GM21529 (cell line): ENCODE results near the gene ABCC1.
"Not testable (repeated sequence)": the region's sequence is repeated elsewhere in the genome, so short reads cannot be mapped to it uniquely, and the experiment has no call there.

Experiments
- ATAC-seq: cut with Tn5 transposase; IDR thresholded peaks from one replicate; pipeline ENCODE4 v1.9.1; 2021; ENCODE audit not compliant: unreplicated experiment

The ABCC1 gene

GRCh38 chr16:15946257-15947044, 3.0 kb upstream of the ABCC1 start:
- no peak for ATAC-seq

GRCh38 chr16:15947983-15948509, 1.4 kb upstream of the ABCC1 start:
- ATAC-seq: no peak

- ATAC-seq: peak; percentile 41
These were observed 745 bp upstream of the ABCC1 start for GRCh38 chr16:15948532-15949209.

- no peak for ATAC-seq
These were observed 892 bp downstream of the ABCC1 start for GRCh38 chr16:15950161-15950854.

GRCh38 chr16:15950869-15951268, 1.5 kb downstream of the ABCC1 start:
- no peak for ATAC-seq

GRCh38 chr16:15951852-15952251, 2.4 kb downstream of the ABCC1 start:
- no peak for ATAC-seq

GRCh38 chr16:15952265-15952711, 2.9 kb downstream of the ABCC1 start:
- no peak for ATAC-seq

GRCh38 chr16:15953477-15953876, 4.1 kb downstream of the ABCC1 start:
- ATAC-seq: no peak

- no peak for ATAC-seq
These were observed 4.8 kb downstream of the ABCC1 start for GRCh38 chr16:15953929-15954813.

- ATAC-seq: no peak
These were observed 5.4 kb downstream of the ABCC1 start for GRCh38 chr16:15954814-15955151.

GRCh38 chr16:15955425-15955824, 6.0 kb downstream of the ABCC1 start:
- ATAC-seq: no peak

GRCh38 chr16:15956106-15956505, 6.7 kb downstream of the ABCC1 start:
- ATAC-seq: not testable (repeated sequence)

GRCh38 chr16:15958703-15959348, 9.4 kb downstream of the ABCC1 start:
- no peak for ATAC-seq

GRCh38 chr16:15960124-15960971, 10.9 kb downstream of the ABCC1 start:
- ATAC-seq: no peak

- peak; percentile 71 for ATAC-seq
These were observed 11.7 kb downstream of the ABCC1 start for GRCh38 chr16:15961060-15961511.

GRCh38 chr16:15961571-15962090, 12.2 kb downstream of the ABCC1 start:
- peak; percentile 28 for ATAC-seq

- ATAC-seq: no peak
These were observed 14.0 kb downstream of the ABCC1 start for GRCh38 chr16:15963307-15963910.

- ATAC-seq: no peak
These were observed 17.0 kb downstream of the ABCC1 start for GRCh38 chr16:15966420-15966819.
